Stimulated activated CD8-positive, alpha-beta memory T cell treated with anti-CD3 and anti-CD28 coated beads, Interleukin-7, amount 100 ng/mL, for 24 hours (primary cell): ENCODE measurements around the gene ARHGEF7.
"Not testable (repeated sequence)": the region's sequence is repeated elsewhere in the genome, so short reads cannot be mapped to it uniquely, and the experiment has no call there.

Experiments used
- DNase-seq: peaks from one replicate; pipeline ENCODE4 v3.0.0-alpha.2; 2020; ENCODE audit warnings: low read depth

The ARHGEF7 gene

DNA sequence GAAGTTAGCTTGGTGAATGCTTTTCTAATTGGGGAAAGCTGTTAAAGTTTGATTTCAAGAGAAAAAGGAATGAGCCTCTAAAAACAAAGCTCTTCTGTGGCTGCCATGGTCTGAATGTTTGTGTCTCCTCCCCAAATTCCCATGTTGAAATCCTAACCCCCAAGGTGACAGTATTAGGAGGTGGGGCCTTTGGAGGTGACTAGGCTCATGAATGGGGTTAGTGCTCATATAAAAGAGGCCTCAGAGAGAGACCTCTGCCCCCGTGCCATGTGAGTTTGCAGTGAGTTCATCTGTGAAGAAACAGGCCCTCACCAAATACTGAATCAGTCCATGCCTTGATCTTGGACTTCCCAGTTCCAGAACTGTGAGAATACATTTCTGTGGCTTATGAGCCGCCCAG lies 56.5 kb downstream of the ARHGEF7 start:
- no peak for DNase-seq

DNA sequence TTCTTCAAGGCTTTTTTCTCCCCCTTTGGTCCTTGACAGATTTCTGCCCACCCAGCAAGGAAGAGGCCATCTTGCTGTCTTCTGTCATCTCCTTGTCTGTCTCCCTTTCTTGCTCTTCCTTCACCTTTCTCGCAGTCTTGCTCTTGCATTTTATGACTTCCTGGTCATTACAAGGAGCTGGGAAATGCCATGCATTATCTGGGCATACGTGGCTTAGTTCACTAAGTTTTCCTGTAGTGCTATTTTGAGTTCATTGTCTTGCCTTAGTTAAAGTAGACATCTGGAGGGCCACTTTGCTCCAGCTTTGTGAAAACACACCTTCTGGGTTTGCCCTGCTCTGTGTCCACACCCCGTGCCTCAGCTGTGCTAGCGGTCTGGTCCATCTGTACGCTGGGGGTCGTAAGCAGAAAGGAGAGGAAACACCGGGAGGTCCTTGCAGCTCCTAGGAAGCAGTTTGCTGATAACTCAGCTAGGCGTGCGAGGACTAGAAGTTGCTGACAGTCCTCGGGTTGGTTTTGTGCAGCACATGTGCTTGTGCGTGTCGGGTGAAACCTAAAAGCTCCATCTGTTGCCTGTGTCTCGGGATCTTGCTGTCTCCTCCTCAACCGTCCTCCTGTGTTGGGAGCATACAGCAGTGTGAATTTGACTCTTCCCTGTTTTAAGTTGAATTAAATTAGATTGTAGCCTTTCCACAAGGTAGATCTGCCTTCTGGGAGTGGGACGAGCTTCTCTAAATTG lies 59.4 kb downstream of the ARHGEF7 start:
- DNase-seq = no peak

DNA sequence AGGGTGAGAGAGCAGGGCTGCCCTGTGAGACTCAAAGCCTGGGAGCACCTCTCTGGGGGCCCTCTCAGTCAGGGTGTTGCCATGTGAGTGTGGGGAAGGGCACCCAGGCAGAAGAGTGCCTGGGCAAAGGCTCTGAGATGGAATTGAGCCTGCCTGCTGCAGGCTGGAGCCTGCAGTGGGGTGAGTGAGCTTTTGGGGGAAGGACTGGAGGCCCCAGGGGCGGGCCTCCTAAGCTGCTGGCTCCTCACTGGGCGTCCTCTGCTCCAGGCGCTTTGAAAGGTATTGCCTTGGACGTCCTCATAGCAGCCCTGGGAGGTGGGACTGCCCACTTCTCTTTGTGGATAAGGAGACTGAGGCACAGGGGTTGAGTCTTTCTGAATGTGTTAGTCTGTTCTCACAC lies 60.3 kb downstream of the ARHGEF7 start:
- DNase-seq = no peak

DNA sequence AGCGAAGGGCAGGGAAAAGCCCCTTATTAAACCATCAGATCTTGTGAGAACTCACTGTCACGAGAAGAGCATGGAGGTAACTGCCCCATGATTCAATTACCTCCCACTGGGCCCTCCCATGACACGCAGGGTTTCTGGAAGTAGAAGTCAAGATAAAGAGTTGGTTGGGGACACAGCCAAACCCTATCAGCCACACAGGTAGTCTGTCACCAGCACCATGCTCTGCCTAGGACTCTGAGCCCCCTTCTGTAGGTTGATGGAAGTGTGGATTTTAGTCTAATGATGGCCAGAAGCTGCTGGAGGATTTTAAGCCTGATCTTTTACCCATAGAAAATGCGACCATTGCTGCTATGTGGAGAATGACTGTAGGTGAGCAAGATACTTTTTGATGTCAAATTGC lies 60.8 kb downstream of the ARHGEF7 start:
- no peak for DNase-seq

DNA sequence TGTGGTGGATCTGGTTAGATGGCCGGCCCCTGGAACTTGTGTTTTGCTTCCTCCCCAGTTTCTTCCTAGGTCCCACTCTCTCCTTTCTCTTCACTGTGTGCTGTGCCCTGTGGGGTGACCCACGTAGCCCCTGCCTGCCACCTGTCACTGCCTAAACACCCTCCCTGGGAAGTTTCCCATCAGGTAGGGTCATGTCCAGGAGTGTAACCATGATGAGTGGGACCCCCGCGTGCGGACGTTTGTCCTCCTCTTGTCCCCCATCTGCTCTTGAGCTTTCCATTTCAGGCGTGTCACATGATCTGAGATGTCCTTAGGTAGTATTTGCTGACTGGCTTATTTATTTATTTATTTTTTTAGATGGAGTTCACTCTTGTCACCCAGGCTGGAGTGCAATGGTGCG lies 61.3 kb downstream of the ARHGEF7 start:
- no peak for DNase-seq

DNA sequence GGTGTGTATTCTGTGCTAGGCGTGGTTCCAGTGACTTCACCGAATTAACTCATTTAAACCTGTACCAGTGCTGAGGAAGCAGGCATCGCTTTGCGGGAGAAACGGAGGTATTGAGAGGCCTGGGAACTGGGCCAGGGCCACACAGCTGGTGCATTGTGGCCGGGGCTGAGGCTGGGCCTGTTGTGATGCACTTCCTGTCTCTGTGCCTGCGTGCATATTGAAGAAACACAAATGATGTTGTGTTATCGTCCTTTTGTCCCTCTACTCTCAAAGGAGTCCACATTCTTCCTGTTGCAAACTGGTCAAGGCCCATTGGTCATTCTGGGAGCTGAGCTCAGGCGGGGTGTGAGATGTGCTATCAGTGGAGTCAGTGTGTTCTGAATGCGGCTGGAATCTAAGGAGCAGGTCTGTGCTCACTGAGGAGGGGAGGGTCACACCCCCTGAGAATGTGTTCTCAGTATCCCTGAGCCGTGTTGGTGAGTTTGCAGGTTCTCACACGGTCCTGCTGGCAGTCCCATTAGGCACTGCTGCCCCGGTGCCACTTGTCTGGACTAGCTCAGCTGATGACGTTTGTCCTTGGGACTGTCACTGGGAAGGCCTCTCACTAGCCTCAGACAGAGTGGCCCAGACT lies 62.1 kb downstream of the ARHGEF7 start:
- no peak for DNase-seq

DNA sequence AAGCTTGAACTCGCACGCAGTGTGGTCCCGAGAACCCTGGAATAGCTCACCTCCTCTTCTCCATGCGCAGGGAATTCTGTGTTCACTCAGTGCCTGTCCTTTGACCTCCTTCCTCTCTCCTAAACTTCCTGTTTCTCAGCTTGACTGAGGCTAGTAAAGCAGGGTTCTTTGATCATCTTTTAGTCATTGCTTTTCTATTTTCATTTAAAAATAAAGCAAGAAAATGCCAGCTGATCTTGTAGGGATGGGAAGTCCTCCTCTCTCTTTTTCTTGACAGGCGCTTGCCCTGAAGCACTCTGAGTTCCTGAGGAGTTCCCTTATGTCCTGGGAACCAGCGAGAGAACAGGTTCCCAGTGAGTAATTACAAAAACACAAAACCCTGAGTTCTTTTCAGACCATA lies 62.8 kb downstream of the ARHGEF7 start:
- no peak for DNase-seq

DNA sequence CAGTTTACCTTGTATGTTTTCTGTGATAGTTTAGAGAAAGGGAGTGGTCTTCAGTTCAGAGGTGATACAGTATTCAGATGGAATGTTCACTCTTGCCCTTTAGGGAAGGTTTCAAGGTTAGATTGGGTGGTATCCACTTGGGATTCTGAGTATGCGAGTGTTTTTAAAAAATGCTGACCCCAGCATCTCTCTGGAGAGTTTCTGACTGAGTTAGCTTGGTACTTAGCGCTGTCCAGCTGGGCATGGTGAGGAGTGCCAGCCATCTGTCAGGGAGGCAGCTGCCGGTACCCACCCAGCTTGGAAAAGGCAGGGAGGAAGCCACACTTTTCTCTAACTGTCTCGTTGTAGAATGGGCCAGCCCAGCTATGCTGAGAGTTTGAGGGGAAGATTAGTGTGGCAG lies 63.3 kb downstream of the ARHGEF7 start:
- DNase-seq = no peak

DNA sequence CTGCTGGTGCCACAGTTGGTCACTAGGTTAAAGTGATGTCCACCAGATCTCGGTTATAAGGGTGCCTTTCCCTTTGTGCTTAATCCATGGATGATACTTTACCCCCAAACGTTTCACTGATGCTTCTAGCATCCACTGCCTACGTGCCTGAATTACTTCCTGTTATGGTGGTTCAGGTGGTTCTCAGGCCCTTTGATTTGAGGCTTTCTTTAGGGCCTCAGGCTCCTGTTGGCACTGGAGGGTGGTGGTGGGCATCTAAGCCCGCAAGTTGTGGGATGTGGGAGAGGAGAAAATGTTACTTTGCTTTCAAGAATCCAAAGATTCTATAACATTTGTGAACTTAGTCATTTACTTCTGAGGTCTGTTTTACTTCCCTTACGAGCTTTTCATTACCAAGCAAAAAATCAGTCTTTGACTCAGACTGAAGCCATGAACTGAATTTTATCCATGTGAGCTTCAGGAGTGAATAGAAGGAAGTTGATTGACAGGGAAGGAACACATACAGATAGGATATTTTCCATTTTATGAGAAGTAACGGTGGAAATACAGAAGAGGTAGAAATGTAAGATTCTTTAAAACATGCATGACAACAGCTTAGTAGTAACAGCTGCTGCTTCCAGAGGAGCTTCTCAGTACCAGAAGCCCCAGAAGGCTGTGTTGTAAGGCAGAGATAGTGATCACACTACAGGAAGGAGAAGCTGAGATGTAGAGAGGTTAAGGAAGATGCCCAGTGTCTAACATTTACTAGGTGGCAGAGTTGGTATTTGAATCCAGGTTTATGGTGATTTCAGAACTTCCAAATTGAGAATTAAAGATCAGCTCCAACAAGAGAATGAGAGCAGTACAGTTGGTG lies 65.0 kb downstream of the ARHGEF7 start:
- no peak for DNase-seq

DNA sequence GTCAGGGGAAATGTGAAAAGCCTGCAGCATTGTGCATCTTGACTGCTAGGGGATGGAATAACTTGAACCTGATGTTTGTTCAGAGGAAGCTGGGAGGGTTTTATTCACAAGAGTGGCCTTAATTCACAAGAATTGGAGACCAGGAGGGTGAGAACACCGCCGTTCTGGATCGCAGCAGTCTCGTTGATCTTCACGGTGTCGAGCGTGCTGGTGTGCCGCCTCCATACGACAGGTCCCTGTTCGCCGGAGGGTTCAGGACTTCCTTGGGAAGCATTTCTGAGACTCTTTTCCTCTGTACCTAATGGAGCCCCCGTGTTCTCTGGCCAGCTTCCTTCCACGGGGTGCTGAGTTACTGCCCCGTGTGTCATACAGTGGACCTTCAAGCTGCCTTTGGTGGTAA lies 66.9 kb downstream of the ARHGEF7 start:
- no peak for DNase-seq

DNA sequence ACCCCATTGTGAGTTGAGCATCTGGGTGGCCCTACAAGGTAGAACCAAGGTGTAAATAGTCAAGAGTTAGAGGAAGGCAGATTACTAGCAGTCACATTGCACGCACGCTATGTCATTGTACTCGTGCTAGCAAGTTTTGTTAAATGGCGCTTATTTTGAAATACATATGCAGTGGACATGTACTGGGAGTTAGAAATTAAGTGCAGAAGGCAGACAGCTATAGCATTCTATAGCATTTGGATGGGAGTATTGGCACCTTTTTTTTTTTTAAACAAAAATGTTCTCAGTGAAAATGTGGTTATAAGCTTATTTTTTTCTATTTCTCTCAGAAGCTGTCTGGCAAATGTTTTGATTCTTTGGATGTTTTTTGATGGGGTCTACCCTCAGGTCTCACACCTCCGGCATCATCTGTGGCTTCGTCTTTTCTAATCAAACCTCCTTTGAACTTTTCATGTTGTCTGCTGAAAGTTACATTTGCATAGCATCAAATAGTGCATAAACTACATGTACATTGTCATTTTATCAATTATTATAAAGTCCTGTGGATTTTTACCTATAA lies 68.1 kb downstream of the ARHGEF7 start:
- DNase-seq = no peak

DNA sequence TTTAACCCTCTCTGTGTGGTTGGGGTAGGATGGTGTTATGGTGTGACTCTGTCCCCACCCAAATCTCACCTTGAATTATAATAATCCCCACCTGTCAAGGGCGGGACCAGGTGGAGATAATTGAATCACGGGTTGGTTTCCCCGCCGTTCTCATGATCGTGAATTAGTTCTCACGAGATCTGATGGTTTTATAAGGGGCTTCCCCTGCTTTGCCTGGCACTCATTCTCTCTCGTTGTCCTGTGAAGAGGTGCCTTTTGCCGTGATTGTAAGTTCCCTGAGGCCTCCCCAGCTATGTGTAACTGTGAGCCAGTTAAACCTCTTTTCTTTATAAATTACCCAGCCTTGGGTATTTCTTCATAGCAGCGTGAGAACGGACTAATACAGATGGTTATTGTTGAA lies 68.8 kb downstream of the ARHGEF7 start:
- DNase-seq = no peak

DNA sequence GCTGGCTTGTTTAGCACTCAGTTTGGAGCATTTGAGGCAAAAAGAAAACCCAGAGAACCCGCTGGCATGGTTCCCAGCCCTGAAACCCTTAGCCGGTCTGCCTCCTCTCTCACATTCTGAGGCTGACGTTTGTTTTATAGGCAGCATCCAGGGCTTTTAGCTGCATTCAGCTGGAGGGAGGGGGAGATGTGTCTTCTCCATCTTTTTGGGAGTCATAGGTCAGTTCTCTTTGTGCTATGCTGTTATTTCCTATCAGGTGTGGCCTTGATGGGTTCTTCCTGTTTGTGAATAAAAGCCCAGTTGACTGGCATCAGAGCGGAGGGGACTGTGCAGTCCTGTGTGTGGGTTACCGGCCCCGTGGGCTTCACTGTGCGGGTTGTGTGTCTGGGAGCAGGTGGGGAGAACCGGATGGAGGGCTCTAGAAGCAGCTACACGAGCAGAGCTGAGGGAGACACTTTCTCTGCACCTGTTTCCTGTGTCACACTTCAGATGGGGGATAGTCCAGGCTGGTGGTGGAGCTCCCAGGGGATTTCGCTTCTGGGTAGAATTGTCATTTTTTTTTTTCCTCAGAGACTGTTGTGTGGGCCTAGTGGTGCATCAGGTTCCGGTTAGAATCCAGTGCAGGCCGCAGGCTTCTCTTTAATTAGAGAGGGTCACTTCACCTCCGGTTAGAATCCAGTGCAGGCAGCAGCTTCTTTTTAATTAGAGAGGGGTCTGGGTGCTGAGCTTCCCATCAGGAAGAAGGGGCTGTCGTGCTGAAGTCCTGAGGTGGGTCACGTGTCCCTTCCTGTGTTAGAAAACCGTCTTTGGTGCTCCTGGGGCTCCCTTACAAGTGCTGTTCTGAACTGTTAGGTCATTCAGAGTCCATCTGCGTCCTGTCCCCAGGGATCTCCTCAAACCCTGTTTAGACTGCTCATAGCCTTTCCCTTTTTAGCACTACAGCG lies 69.6 kb downstream of the ARHGEF7 start:
- DNase-seq = no peak

DNA sequence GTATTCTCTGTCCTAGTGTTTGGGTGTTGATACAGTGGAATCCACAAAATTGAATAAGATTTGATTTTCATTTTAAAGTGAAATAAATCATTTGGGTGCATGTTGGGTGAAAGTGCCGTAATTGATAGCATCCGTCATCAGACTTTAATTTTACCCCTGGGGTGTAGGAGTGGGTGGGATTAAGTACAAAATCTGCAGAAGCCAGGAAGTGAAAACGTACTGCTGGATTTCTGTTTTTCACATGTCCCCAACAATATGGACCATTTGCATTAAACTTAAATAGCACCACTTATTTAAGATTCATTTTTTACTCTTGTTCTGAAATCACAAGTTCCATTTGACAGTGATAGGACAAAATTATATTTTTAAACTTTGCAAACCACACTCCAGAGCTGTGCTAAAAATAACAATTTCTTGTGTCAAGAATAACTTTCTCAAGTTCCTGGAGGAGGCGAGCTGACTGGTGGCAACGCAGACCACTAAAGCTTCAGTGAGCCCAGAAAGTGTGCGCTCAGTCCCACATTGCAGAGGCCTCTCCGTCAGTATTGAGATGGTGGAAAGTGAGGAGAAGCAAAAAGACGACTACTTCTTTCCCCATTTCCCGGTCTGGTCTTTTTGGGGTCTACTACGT lies 71.3 kb downstream of the ARHGEF7 start:
- DNase-seq = no peak

DNA sequence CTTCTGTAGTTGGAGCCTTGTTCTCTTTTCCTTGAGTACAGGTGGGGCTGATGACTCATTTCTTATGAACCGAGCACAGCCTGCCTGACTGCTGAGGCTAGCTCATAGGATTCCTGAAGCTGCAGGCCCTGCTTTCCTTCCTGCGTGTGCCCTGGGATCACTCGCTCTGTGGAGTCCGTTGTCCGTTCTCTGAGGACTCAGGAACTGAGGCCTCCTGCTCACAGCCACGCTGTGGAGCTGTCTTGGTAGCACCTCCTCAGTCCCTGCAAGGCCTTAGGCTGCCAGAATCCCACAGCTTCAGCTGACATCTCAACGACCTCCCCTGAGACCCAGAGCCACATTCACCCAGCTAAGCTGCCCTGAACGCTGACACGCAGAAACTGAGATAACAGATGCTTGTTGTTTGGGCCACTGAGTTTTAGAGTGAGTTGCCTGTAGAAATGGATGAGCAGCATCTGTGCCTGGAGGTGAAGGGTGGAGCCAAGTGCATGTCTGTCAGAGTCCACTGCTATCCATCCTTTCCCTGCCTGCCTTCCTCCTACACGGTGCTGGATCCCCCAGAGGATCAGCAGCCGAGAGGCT lies 72.9 kb downstream of the ARHGEF7 start:
- no peak for DNase-seq

DNA sequence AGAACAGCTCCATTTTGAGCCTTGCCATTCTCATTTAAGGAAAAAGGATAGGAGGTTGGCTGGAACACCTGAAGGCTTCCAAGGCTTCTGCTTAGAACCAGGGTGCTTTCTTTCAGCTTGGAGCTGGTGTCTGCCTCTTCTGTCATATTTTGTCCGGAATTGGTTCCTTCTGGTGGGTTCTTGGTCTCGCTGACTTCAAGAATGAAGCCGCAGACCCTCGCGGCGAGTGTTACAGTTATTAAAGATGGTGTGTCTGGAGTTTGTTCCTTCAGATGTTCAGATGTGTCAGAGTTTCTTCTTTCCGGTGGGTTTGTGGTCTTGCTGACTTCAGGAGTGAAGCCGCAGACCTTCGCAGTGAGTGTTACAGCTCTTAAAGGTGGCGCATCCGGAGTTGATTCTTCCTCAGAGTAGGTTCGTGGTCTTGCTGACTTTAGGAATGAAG lies 74.0 kb downstream of the ARHGEF7 start:
- peak; percentile 13 for DNase-seq

DNA sequence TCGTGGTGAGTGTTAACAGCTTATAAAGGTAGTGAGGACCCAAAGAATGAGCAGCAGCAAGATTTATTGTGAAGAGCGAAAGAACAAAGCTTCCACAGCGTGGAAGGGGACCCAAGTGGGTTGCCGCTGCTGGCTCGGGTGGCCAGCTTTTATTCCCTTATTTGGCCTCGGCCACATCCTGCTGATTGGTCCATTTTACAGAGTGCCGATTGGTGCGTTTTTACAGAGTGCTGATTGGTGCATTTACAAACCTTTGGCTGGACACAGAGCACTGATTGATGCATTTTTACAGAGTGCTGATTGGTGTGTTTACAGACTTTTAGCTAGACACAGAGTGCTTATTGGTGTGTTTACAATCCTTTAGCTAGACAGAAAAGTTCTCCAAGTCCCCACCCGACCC lies 74.4 kb downstream of the ARHGEF7 start:
- DNase-seq = not testable (repeated sequence)

DNA sequence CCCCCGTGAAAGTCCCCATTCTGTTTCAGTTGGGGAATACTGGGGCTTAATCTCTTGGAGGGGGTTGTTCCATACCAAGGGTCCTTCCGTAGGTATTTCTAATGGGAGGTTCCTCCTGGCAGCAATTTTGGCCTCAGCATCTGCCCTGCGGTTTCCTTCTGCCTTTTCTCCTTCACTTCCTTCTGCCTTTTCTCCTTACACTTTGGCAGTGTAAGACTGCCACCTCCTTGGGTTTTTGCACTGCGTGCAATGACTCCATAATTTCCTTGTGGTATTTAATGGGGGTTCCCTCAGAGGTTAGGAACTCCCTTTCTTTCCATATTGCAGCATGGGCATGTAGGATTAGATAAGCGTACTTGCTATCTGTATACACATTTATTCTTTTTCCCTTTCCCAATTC lies 78.1 kb downstream of the ARHGEF7 start:
- DNase-seq = not testable (repeated sequence)

DNA sequence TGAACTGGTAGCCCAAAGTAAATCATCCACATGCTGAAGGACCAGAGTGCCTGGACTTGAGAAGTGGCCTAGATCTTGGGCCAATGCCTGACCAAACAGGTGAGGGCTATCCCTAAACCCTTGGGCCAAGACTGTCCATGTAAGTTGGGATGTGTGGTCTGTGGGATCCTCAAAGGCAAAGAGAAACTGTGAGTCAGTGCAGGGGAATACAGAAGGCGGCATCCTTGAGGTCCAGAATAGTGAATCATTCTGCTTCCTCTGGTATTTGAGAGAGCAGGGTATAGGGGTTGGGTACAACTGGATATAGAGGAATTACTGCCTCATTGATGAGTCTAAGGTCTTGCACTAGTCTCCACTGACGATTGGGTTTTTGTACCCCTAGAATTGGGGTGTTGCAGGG lies 79.5 kb downstream of the ARHGEF7 start:
- DNase-seq = not testable (repeated sequence)

DNA sequence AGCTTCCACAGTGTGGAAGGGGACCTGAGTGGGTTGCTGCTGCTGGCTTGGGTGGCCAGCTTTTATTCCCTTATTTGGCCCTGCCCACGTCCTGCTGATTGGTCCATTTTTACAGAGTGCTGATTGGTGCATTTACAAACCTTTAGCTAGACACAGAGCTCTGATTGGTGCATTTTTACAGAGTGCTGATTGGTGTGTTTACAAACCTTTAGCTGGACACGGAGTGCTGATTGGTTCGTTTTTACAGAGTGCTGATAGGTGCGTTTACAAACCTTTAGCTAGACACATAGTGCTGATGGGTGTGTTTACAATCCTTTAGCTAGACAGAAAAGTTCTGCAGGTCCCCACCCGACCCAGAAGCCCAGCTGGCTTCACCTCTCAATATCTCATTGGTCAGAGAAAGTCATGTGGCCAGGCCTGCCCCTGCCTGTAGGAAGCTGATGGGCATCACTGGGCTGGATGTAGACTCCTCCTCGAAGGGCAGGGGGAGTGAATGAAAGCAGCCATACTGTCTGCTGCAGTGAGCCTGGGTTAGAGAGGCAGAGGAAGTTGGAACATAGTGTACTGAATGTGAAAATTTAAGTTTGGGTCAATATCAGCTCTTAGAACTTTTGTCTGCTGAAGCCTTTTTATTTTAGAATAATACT lies 83.7 kb downstream of the ARHGEF7 start:
- not testable (repeated sequence) for DNase-seq
